Right lobe of liver (tissue), 6 donors: ENCODE measurements around the gene TNRC18. TPM values are rescaled to one million over a fixed set of nuclear protein-coding genes. Genes with fewer than 3 reads are reported as not detected.
A peak's percentile ranks its signal among the peaks of the same experiment; 100 is the strongest.
"Not testable (repeated sequence)": the region's sequence is repeated elsewhere in the genome, so short reads cannot be mapped to it uniquely, and the experiment has no call there.

Experiments used
- ATAC-seq, 4 donors: fragments of 200-7000 bp; cut with Tn5 transposase; one replicate each; pipeline ENCODE4 v1.9.1; 2020; ENCODE audit warnings: mild to moderate bottlenecking in 4 of 4, moderate library complexity in 4 of 4
- DNase-seq, 3 donors: peaks; one replicate each; pipeline ENCODE4 v3.0.0-alpha.2; 2020
- H3K27ac ChIP-seq, 3 donors: fragments of 200-600 bp; one replicate each; pipeline ENCODE4 v1.8.0; 2022
- H3K27me3 ChIP-seq, 2 donors: fragments of 200-600 bp; one replicate each; pipeline ENCODE4 v1.8.0; 2022
- H3K36me3 ChIP-seq, 4 donors: fragments of 200-600 bp; sonication (generic) in 1 of 4; one replicate each; pipeline versions ENCODE4 v1.5.1 to v1.8.0; 2017 to 2022; ENCODE audit warnings: control low read depth in 1 of 4
- H3K4me1 ChIP-seq, 4 donors: fragments of 200-600 bp; sonication (generic) in 1 of 4; one replicate each; pipeline versions ENCODE4 v1.5.1 to v1.8.0; 2017 to 2022; ENCODE audit warnings: control low read depth in 1 of 4
- H3K4me3 ChIP-seq, 3 donors: fragments of 200-600 bp; one replicate each; pipeline ENCODE4 v1.8.0; 2022
- H3K9me3 ChIP-seq, 4 donors: fragments of 200-600 bp; sonication (generic) in 1 of 4; one replicate each; pipeline versions ENCODE4 v1.5.1 to v1.8.0; 2017 to 2022; ENCODE audit warnings: control low read depth in 1 of 4
- POLR2A ChIP-seq: fragments of 450-650 bp; IDR thresholded peaks from one replicate; pipeline ENCODE4 v1.6.1; 2017; ENCODE audit warnings: antibody characterized with exemption, mild to moderate bottlenecking
- WGBS: methylation state at CpG from one replicate; pipeline ENCODE4 v1.1.6; 2018; ENCODE audit warnings: low coverage, low lambda C conversion rate; ENCODE audit not compliant: insufficient coverage; ENCODE audit errors: missing lambda C conversion rate; 5-methylcytosine and 5-hydroxymethylcytosine counted together
- intact Hi-C, 2 donors: fragments of 100-400 bp; cut with DNase I; formaldehyde crosslinking; loops; one replicate each; pipeline versions ENCODE4 v1.11.2 to v1.14.1; 2022
- total RNA-seq, 6 experiments: library from RNA; depleted of rRNA in 2 of 6; stranded (reverse); fragments of >200 nt in 2 of 6; fragmentation: NEBNext Ultra II Directional in 3 of 6; extraction: Animal tissue kit (Norgen Biotek cat#: 25700) in 3 of 6; gene quantifications; one replicate each; pipeline versions ENCODE4 v1.1.0 to v1.2.4, GENCODE V29; 2016 to 2023
- TF ChIP-seq, protein P1 (sequence below), 4 donors: fragments of 200-600 bp in 3 of 4; fragments of 450-650 bp in 1 of 4; IDR thresholded peaks; one replicate each; pipeline versions ENCODE4 v1.5.1 to v1.8.0; 2016 to 2022; ENCODE audit warnings: antibody characterized with exemption in 4 of 4, mild to moderate bottlenecking in 2 of 4
- donor health status: DM: no; HTN: yes; CAD: no.
- donor health status: DM: no; HTN: no; CAD: no.
- donor health status: DM: no; HTN: no; CAD: no.
- donor health status: DM: no; HTN: yes; CAD: no.
- donor health status: DM: no; HTN: yes; CAD: no.

TNRC18 gene
- total RNA-seq, 6 experiments from 2014 or later = 27.0 to 36.9 (median 30.5) TPM

GRCh38 chr7:5370454-5371353 is 52.9 kb downstream of the TNRC18 start:
- Histone ChIP-seq H3K4me3 (no peak overlapping the region), H3K4me1 (no peaks in the 10 kb centered on the region), H3K9me3 (no peaks in the 10 kb centered on the region), H3K27ac (no peak overlapping the region), H3K36me3 (peaks cover 0 to 52% (median 25%) of the 10 kb centered on the region in 4 donors), H3K27me3 (no peaks in the 10 kb centered on the region)
- DNase-seq (no peak), ATAC-seq (peak in 1 of 4 donors; percentile 14)
- intact Hi-C loops = no loop called here
- WGBS = 100% methylated on average over 1 of the region's 55 CpGs
- TF ChIP-seq, protein P1, sequence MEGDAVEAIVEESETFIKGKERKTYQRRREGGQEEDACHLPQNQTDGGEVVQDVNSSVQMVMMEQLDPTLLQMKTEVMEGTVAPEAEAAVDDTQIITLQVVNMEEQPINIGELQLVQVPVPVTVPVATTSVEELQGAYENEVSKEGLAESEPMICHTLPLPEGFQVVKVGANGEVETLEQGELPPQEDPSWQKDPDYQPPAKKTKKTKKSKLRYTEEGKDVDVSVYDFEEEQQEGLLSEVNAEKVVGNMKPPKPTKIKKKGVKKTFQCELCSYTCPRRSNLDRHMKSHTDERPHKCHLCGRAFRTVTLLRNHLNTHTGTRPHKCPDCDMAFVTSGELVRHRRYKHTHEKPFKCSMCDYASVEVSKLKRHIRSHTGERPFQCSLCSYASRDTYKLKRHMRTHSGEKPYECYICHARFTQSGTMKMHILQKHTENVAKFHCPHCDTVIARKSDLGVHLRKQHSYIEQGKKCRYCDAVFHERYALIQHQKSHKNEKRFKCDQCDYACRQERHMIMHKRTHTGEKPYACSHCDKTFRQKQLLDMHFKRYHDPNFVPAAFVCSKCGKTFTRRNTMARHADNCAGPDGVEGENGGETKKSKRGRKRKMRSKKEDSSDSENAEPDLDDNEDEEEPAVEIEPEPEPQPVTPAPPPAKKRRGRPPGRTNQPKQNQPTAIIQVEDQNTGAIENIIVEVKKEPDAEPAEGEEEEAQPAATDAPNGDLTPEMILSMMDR (IDR thresholded peaks at IDR 0.05) = no peak
- TF ChIP-seq POLR2A = no peak

DNA sequence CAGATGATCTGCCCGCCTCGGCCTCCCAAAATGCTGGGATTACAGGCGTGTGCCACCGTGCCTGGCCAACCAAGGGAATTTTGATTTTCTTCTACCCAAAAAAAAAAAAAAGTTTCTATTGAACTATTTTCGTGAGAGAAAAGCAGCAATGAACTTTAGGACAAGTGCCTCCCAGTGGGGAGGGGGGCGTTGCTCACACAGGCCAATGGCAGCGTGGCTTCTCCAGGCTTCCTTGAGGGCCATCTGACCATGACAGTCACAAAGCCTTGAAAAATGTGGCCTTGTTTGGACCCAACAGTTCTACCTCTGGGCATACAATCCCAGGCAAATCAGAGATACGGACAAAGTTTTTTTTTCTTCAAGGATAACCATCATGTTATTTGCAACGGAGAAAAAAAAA is 56.0 kb downstream of the TNRC18 start:
- intact Hi-C loops = no loop called here
- Histone ChIP-seq H3K27ac (no peak overlapping the region), H3K36me3 (peaks cover 0 to 27% (median 14%) of the 10 kb centered on the region in 4 donors), H3K4me1 (no peaks in the 10 kb centered on the region), H3K9me3 (no peaks in the 10 kb centered on the region), H3K27me3 (no peaks in the 10 kb centered on the region), H3K4me3 (no peak overlapping the region)
- ATAC-seq (no peak), DNase-seq (no peak)
- 63% methylated on average over 7 of the region's 9 CpGs for WGBS
- TF ChIP-seq POLR2A = no peak
- TF ChIP-seq, protein P1 (IDR thresholded peaks at IDR 0.05) = no peak

DNA sequence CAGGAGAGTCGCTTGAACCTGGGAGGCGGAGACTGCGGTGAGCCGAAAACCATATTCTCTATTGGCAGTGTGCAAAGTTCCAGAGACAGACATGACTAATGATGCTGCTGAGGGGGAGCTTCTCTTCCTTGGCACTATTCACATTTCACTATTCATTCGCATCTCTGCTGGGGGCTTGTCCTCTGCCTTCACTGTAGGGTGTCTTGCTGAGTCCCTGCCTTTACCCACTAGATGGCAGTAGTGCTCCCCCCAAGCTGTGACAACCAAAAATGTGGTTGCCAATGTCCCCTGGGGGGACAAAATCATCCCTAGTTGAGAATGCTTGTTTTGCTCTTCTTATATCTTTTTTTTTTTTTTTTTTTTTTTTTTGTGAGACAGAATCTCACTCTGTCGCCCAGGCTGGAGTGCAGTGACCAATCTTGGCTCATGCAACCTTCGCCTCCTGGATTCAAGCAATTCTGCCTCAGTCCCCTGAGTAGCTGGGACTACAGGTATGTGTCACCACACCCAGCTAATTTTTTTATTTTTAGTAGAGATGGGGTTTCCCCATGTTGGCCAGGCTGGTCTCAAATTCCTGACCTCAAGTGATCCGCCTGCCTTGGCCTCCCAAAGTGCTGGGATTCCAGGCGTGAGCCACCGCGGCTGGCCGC is 57.5 kb downstream of the TNRC18 start:
- H3K4me1 ChIP-seq, intact Hi-C loops, H3K27me3 ChIP-seq, DNase-seq, H3K4me3 ChIP-seq, H3K27ac ChIP-seq, H3K9me3 ChIP-seq: not testable (repeated sequence)
- H3K36me3 ChIP-seq = peaks cover 0 to 33% (median 22%) of the 10 kb centered on the region in 4 donors
- TF ChIP-seq, protein P1 (IDR thresholded peaks at IDR 0.05) = peak; percentile 70 to 78 (median 74)
- 82% methylated on average over 8 of the region's 12 CpGs for WGBS
- peak; percentile 83 to 90 (median 88) for ATAC-seq

GRCh38 chr7:5363729-5364128 is 59.9 kb downstream of the TNRC18 start:
- WGBS = 46% methylated on average over 8 of the region's 8 CpGs
- H3K4me1 ChIP-seq = no peaks in the 10 kb centered on the region
- peaks cover 10 to 40% (median 25%) of the 10 kb centered on the region in 4 donors for H3K36me3 ChIP-seq
- no peaks in the 10 kb centered on the region for H3K27me3 ChIP-seq
- intact Hi-C loops = no loop called here
- no peaks in the 10 kb centered on the region for H3K9me3 ChIP-seq
- H3K4me3 ChIP-seq = no peak overlapping the region
- no peak for TF ChIP-seq POLR2A
- TF ChIP-seq, protein P1 (IDR thresholded peaks at IDR 0.05) = no peak
- no peak overlapping the region for H3K27ac ChIP-seq
- ATAC-seq (no peak), DNase-seq (no peak)
